ENCODE measurements around the gene GALNT4. TPM values are rescaled to one million over a fixed set of nuclear protein-coding genes. Genes with fewer than 3 reads are reported as not detected.
A peak's percentile ranks its signal among the peaks of the same experiment; 100 is the strongest.

GALNT4 gene
- total RNA-seq, 4 donors from 2014 or later, result 11.5 to 37.2 (median 26.1) TPM

GRCh38 chr12:89525305-89525823, 768 bp upstream of the GALNT4 start:
- in situ Hi-C loops (cut with MboI; ENCODE audit: low pct_ligation_motif_present in 1 of 4, low pct_unique_long_range_greater_than_20kb in 1 of 4, low sequenced_read_pairs in 3 of 4), result loop anchor here in 3 of 4 donors (5.0 to 10.0 kb wide), 6 partner anchors 51 to 503 kb away; no protein-coding TSS in a partner anchor
- Histone ChIP-seq H3K4me1 (peaks cover 16 to 45% (median 24%) of the 10 kb centered on the region in 4 donors), H3K4me3 (peak overlapping the region; percentile 63 to 97 (median 93))

GRCh38 chr12:89523843-89524540, 604 bp downstream of the GALNT4 start:
- Histone ChIP-seq H3K36me3 (no peaks in the 10 kb centered on the region), H3K27ac (peak overlapping the region; percentile 92 to 97 (median 94)), H3K4me1 (peaks cover 17 to 56% (median 26%) of the 10 kb centered on the region in 4 donors), H3K4me3 (peak overlapping the region; percentile 63 to 97 (median 93)), H3K27me3 (no peaks in the 10 kb centered on the region), H3K9me3 (no peaks in the 10 kb centered on the region)
- WGBS, 2 donors (ENCODE audit: low coverage in 1 of 2), result 20 to 44% methylated on average over 5 to 21 of the region's 21 CpGs
- DNase-seq, result peak; percentile 21
- TF ChIP-seq POLR2AphosphoS5 (IDR thresholded peaks at IDR 0.05), result no peak
- TF ChIP-seq CTCF (IDR thresholded peaks at IDR 0.05), result no peak
- TF ChIP-seq EP300 (IDR thresholded peaks at IDR 0.05; ENCODE audit: low read depth), result no peak
- no peak for TF ChIP-seq POLR2A (IDR thresholded peaks at IDR 0.05)
- intact Hi-C loops (cut with DNase I; ENCODE audit: low total_unique reads), result loop anchor here (10.0 kb wide), 1 partner anchor 169 kb away; the partner anchor contains the start of gene DUSP6
- in situ Hi-C loops (cut with MboI; ENCODE audit: low pct_ligation_motif_present in 1 of 4, low pct_unique_long_range_greater_than_20kb in 1 of 4, low sequenced_read_pairs in 3 of 4), result loop anchor here in 2 of 4 donors (10.0 kb wide), 4 partner anchors 49 to 499 kb away; no protein-coding TSS in a partner anchor

More at GRCh38 chr12:89525305-89525823, 768 bp upstream of the GALNT4 start:
- H3K9me3 ChIP-seq, result no peaks in the 10 kb centered on the region
- no peaks in the 10 kb centered on the region for H3K36me3 ChIP-seq
- TF ChIP-seq POLR2A (IDR thresholded peaks at IDR 0.05) (no peak), POLR2AphosphoS5 (IDR thresholded peaks at IDR 0.05) (no peak), CTCF (IDR thresholded peaks at IDR 0.05) (no peak), EP300 (IDR thresholded peaks at IDR 0.05; ENCODE audit: low read depth) (no peak)
- no peaks in the 10 kb centered on the region for H3K27me3 ChIP-seq
- H3K27ac ChIP-seq, result peak overlapping the region; percentile 92 to 97 (median 94)
- 0% methylated on average over 48 of the region's 53 CpGs; no CpG with 5 or more reads in 1 of the 2 donors for WGBS, 2 donors (ENCODE audit: low coverage in 1 of 2)
- DNase-seq, result peak; percentile 75
- intact Hi-C loops (cut with DNase I; ENCODE audit: low total_unique reads), result loop anchor here (5.0 to 10.0 kb wide), 3 partner anchors 53 to 508 kb away; partner anchors contain the start of gene DUSP6

GRCh38 chr12:89523393-89523792, 1.2 kb downstream of the GALNT4 start:
- Histone ChIP-seq H3K36me3 (no peaks in the 10 kb centered on the region), H3K9me3 (no peaks in the 10 kb centered on the region), H3K4me1 (peaks cover 17 to 60% (median 26%) of the 10 kb centered on the region in 4 donors), H3K4me3 (peak overlapping the region in 3 of 4 donors; percentile 91 to 97 (median 95)), H3K27me3 (no peaks in the 10 kb centered on the region), H3K27ac (peak overlapping the region; percentile 92 to 97 (median 94))
- TF ChIP-seq EP300 (IDR thresholded peaks at IDR 0.05; ENCODE audit: low read depth), result no peak
- no peak for TF ChIP-seq POLR2AphosphoS5 (IDR thresholded peaks at IDR 0.05)
- no peak for TF ChIP-seq POLR2A (IDR thresholded peaks at IDR 0.05)
- TF ChIP-seq CTCF (IDR thresholded peaks at IDR 0.05), result no peak
- intact Hi-C loops (cut with DNase I; ENCODE audit: low total_unique reads), result loop anchor here (10.0 kb wide), 1 partner anchor 169 kb away; the partner anchor contains the start of gene DUSP6
- WGBS, 2 donors (ENCODE audit: low coverage in 1 of 2), result 47 to 60% methylated on average over 2 to 8 of the region's 8 CpGs
- peak; percentile 24 for DNase-seq
- in situ Hi-C loops (cut with MboI; ENCODE audit: low pct_ligation_motif_present in 1 of 4, low pct_unique_long_range_greater_than_20kb in 1 of 4, low sequenced_read_pairs in 3 of 4), result loop anchor here in 2 of 4 donors (10.0 kb wide), 4 partner anchors 49 to 499 kb away; no protein-coding TSS in a partner anchor
